Activated CD4-positive, alpha-beta T cell treated with anti-CD3 and anti-CD28 coated beads, Interleukin-2, amount 50 U/mL, for 4 hours (primary cell): ENCODE data around the gene C9orf72.
"Not testable (repeated sequence)": the region's sequence is repeated elsewhere in the genome, so short reads cannot be mapped to it uniquely, and the experiment has no call there.

ENCODE experiments used
- DNase-seq, 2 experiments: peaks; one replicate each; pipeline ENCODE4 v3.0.0-alpha.2; 2020

Gene C9orf72

DNA sequence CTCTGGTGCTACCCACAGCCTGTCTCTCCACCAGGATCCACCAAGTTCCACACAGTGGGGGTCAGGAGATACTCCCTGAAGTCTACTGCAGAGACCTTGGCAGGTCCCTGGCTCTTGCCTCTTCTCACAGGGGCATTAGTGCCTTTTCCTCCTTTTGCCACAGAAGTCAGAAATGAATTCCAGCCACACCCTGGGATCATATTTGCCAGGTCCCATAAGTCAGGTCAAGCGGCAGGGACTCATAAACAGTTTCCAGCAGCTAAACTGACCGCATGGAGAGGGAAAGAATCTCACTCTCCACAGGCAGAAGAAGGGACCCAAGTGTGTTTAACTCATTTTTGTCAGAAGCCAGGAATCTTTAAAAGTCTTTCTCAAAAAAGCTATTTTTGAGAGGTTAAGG, 62.5 kb downstream of the C9orf72 start:
- no peak for DNase-seq

DNA sequence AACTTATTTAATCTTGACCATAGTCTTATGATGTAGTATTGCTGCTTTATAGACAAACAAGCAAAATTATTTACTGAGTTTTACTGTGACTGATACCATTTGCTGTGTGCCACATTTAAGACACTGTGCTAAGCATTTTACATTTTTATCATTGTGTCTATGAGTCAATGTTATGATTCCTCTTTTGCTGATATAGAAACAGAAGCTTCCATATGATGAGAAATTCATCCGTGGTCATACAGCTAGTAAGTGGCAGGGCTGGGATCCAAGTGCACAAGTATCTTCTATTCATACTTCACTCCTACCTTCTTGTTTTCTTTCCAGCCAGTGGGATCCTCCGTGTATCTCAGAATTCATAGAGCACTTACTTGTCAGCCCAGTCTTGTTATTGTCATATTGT, 66.3 kb downstream of the C9orf72 start:
- DNase-seq, result no peak

DNA sequence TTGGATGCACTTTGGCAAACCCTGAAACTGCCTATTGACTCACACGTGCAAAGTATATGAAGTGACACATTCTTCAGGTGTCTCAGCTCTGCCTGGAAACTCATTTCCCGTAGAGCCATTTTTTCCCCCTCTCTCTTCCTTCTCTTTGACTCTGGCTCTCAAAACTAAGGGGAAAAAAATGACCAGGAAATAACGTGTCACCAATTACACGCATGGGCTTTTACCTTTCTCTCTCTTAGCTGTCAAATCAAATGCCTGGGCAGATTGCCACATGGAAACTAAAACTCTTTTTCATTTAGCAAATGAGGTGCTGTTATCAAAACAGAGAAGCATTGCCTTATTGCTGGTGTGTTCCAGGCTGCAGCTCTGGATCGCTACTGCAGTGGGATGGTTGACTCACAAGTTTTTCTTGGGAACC, 67.5 kb downstream of the C9orf72 start:
- no peak for DNase-seq

DNA sequence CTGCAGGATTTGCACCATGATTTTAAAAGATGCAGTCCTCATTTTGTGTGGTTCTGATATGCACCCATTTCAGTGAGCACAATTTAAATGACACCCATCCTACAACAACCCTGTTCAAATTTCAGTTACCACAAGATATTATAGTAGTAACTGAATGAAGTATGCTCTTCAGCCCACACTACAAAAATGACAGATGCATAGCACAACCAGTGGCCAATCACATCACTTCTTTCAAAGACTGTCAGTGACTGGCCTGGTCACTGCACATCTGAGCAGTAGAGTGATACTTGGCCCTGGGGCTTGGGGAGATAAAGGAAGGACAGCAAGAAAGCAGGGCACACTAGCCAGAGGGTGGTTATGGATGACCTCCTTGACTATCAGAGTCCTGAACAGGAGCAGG, 69.0 kb downstream of the C9orf72 start:
- DNase-seq, result no peak

DNA sequence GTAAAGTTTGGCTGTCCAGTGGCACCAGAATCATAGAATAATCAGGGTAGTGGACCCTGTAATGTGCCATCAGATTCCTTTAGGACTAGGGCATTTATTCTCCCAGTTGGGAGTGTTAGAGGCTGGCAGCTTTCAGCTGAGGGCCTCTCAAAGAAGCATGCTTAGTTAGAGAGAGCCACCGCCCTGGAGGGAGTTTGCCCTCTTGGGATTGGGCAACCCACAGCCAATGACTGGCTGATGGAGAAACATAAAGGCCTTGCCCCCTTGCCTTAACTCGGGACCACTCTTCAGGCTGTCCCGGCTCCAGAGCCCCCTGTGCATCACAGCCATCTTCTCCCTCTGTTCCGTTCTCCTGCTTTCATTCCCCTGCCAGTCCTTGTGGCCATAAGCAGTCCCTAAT, 69.7 kb downstream of the C9orf72 start:
- DNase-seq, result no peak

DNA sequence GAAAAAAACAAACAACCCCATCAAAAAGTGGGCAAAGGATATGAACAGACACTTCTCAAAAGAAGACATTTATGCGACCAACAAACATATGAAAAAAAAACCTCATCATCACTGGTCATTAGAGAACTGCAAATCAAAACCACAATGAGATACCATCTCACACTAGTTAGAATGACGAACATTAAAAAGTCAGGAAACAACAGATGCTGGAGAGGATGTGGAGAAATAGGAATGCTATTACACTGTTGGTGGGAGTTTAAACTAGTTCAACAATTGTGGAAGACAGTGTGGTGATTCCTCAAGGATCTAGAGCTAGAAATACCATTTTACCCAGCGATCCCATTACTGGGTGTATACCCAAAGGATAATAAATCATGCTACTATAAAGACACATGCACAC, 72.4 kb downstream of the C9orf72 start:
- not testable (repeated sequence) for DNase-seq

DNA sequence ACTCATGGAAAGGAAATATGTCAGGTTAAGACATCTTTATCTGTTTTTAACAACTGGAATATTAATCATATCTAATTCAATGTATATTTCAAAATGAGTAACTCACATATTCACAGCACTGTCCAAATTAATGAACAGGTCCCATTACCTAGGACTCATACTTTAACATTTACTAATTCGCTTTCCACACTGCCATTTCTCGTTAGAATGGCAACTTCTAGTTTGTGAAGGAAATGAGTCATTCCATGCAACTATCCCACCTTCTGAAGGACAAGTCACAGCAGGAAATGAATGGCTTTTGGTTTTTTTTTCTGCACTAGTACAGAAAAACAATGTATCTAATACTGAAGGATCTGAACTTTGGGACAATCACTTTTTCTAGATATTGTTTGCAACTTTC, 73.8 kb downstream of the C9orf72 start:
- DNase-seq, result no peak

DNA sequence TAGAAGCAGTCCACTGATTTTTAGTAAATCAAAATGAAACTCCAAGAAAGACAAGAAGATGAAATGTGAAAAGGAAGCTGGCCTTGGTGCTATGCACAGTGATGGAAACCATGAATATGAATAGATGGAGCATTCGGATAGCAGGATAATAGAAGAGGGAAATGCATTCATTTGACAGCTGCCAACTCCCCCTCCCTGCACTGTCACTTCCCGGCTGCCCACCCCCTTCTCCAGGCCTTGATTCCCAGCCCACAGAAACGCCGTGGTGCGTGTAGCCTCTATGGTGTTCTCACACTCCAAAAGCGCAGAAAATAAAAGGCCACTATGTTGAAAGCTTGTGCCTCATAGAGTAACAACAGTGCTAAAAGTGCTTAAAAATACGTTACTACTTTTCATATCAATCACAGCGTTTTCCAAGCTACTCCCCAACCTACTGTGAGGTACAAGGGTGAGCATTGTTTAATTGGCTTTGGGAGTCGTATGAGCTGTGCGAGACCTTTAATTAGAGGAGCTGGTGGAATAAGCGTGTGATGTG, 75.3 kb downstream of the C9orf72 start:
- no peak for DNase-seq
